GM12865 (cell line): ENCODE results near the gene TFR2.

ENCODE experiments used
- DNase-seq: peaks from one replicate; pipeline ENCODE4 v3.0.0; 2010; ENCODE audit warnings: low read depth
- H3K4me3 ChIP-seq: 2 replicates; pipeline ENCODE4 v1.5.1; 2011; ENCODE audit warnings: mild to moderate bottlenecking, low read depth, low read length, control low read depth
- TF ChIP-seq, protein P1 (sequence below): IDR thresholded peaks from 2 replicates; pipeline ENCODE4 v1.5.1; 2011; ENCODE audit warnings: low read length, control low read depth, low read depth, inconsistent platforms; ENCODE audit not compliant: insufficient read depth; ENCODE audit errors: missing control alignments

Gene TFR2

GRCh38 chr7:100682228-100682741 lies 40.9 kb upstream of the TFR2 start:
- DNase-seq: no peak
- TF ChIP-seq, protein P1, sequence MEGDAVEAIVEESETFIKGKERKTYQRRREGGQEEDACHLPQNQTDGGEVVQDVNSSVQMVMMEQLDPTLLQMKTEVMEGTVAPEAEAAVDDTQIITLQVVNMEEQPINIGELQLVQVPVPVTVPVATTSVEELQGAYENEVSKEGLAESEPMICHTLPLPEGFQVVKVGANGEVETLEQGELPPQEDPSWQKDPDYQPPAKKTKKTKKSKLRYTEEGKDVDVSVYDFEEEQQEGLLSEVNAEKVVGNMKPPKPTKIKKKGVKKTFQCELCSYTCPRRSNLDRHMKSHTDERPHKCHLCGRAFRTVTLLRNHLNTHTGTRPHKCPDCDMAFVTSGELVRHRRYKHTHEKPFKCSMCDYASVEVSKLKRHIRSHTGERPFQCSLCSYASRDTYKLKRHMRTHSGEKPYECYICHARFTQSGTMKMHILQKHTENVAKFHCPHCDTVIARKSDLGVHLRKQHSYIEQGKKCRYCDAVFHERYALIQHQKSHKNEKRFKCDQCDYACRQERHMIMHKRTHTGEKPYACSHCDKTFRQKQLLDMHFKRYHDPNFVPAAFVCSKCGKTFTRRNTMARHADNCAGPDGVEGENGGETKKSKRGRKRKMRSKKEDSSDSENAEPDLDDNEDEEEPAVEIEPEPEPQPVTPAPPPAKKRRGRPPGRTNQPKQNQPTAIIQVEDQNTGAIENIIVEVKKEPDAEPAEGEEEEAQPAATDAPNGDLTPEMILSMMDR: no peak
- no peak overlapping the region for H3K4me3 ChIP-seq

DNA sequence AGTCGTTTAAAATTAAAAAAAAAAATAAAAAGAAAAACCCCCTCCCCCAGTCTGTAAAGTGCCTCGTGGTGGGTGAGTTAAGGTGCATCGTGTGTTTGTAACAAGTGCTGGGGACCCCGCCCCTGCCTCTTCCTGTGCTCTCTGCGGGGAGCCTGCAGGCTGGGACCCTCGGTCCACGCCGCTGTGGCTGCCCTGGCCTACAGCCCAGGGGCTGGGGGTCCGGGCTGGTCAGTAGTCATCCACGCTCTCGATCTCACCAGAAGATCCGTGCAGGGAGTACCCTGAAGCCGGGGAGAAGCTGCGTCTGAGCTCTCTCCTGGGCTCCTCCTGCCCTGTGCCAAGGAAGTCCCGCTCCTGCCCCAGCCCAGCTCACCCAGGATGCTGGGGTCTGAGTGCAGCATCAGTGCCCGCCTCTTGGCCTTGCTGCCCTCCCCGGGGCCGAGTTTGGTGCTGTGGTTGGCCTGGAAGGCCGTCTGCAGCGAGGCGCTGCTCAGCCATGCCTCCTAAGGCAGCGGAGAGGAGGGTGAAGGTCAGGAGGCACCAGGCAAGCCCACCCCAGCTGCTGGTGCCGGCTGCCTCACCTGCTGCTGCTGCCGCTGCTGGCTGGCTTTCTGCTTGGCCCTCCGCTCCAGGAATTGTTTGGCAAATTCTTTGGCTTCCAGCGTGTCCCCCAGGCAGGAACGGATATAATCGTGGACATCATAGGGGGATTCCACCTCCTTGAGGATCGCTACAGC lies 40.3 kb upstream of the TFR2 start:
- TF ChIP-seq, protein P1: no peak
- no peak for DNase-seq

GRCh38 chr7:100680576-100681271 lies 39.4 kb upstream of the TFR2 start:
- TF ChIP-seq, protein P1: no peak
- no peak for DNase-seq
- no peak overlapping the region for H3K4me3 ChIP-seq

More for the DNA sequence above, 40.3 kb upstream of the TFR2 start:
- no peak overlapping the region for H3K4me3 ChIP-seq

- no peak for DNase-seq
- H3K4me3 ChIP-seq: no peak overlapping the region
- TF ChIP-seq, protein P1: no peak
These were observed 38.7 kb upstream of the TFR2 start for GRCh38 chr7:100679927-100680575.

DNA sequence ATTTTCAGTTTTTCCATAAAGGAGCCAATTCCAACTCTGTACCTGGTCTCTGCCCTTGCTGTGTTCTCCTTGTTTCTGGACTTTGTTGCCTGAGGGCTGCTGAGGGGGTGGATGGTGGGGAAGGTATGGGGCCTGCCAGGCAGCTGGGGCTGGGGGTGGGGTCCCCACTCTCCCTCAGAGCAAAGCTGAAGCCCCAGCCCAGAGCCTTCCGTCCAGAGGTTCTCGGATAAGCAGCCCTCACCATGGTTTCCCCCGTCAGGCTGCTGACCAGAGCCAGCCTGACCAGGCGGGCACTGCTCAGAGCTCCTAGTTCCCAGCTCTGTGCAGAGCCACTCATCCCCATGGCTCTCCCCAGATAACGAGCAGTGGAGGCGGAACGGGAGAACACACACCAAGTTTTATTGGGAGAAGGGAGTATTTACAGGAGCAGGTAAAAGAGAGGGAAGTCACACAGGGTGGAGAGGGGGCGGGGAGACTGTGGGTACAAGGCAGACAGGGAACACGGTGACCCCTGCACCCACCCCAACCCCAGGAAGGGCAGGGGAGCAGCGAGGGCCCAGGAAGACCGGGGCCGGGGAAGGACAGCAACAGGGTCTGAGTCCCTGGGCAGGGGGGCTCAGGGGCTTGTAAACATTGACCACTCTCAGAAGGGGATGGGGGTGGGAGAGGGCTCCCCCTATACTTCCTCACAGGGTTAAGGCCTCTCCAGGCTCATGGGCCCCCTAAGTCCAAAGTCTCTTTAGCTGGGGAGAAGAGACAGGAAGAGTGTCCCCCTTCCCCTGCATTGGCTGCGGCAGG lies 38.0 kb upstream of the TFR2 start:
- TF ChIP-seq, protein P1: no peak
- H3K4me3 ChIP-seq: no peak overlapping the region
- DNase-seq: no peak

GRCh38 chr7:100678291-100678984 lies 37.1 kb upstream of the TFR2 start:
- TF ChIP-seq, protein P1: no peak
- no peak overlapping the region for H3K4me3 ChIP-seq
- no peak for DNase-seq
